ENCODE data around the gene LRRC25.
"Not testable (repeated sequence)": the region's sequence is repeated elsewhere in the genome, so short reads cannot be mapped to it uniquely, and the experiment has no call there.

Gene LRRC25

DNA sequence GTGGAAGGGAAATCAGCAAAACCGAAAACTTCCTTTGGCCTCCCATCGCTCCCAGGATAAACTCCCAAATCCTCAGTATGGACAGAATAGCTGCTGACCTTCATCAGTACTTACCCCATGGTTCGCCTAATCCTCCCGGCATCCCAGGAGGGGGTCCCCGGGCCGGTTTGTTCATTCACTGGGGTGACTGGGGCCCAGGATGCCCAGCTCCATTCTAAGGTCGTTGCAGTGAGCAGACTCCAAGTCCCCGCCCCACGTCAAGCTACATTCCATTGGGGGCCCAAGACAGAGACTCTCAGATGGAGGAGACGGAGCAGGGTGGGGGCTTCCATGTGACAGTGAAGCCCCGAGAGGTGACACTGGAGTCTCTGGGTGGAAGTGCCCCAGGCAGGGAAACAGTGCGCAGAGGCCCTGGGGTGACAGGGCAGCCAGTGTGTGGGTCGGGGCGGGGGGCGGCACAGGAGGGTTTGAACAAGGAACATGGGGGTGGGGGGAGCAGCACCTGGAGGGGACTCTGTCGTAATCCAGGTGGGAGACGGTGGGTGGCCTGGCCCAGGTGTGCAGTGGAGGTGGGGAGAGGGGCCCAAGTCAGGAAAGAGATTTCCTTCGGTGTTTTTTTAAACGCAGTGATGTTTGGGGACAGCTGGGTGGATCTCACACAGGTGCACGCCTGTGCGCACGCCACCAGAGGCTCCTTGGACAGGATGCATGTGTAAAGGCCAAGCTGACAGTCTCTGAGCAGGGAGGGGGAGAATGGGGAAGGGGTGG lies 26.9 kb upstream of the LRRC25 start:
- DNase-seq: no peak

GRCh38 chr19:18423258-18424020 lies 26.0 kb upstream of the LRRC25 start:
- DNase-seq: no peak

GRCh38 chr19:18422530-18423191 lies 25.2 kb upstream of the LRRC25 start:
- no peak for DNase-seq

GRCh38 chr19:18421371-18421959 lies 24.0 kb upstream of the LRRC25 start:
- DNase-seq: no peak

GRCh38 chr19:18420930-18421329 lies 23.5 kb upstream of the LRRC25 start:
- no peak for DNase-seq

GRCh38 chr19:18419699-18420460 lies 22.5 kb upstream of the LRRC25 start:
- DNase-seq: peak; percentile 22

DNA sequence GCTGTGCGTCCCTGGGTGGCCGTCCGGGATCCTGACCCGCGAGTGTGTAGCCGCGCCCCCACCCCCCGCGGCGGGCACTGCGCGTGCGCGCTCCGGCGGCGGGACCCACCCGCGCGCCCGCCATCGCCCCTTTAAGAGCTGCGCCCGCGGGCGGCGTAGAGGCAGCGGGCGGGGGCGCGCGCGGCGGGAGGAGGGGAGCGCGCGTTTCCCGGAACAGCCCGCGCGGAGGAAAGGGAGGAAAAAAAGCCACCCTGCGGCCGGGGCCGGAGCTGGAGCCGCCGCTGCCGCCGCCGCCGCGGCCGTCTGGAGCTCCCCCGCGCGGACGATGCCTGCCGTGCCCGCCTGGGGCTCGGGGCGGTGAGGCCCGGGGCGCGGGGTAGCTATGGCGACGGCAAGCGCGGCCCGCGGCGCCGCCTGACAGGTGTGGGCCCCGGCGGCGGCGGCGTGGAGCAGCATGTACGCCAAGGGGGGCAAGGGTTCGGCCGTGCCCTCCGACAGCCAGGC lies 21.8 kb upstream of the LRRC25 start, which contains the start of gene SSBP4:
TSS of gene SSBP4 (plus strand) at position 204 of the 504 bp plus-strand sequence. CDS start at position 455, 251 bp downstream.
- DNase-seq: peak; percentile 44

GRCh38 chr19:18418483-18419194 lies 21.2 kb upstream of the LRRC25 start:
- DNase-seq: no peak

- no peak for DNase-seq
These were observed 20.6 kb upstream of the LRRC25 start for GRCh38 chr19:18418029-18418482.

DNA sequence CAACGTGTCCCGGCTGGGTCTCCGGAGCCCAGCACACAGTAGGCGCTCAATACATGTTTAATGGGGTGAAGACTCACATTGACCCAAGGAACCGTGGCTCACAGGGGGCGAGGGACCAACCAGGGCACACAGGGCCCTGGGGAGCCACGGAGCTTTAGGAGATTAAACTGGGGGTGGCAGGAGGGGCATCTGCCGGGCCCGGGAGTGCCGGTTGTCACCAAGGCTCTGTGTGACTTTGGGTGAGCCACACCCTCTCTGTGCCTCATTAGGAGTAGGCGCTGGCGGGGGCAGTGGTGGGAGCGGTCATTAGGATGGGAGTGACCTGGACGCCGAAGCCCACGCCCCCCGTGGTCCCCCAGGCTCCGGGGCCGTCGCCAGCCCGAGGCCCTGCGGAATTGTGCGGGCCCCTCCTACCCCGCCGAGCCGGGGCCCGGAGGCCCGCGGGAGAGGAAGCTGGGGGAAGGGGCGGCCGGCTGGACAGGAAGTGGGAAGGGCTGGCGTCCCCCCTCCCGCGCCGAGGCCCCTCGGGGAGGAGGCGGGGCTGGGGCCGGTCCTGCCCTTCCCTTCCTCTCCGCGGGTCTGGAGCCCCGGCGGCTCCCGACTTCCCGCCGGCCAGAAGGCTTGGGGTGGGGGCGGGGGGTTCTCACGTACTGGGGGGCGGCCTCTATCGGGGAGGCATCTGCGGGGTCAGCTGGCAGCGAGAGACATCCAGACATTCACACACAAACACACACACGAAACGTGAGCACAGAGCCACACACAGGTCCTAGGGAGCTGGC lies 20.0 kb upstream of the LRRC25 start:
- DNase-seq: peak; percentile 23

GRCh38 chr19:18416778-18417249 lies 19.4 kb upstream of the LRRC25 start:
- peak; percentile 53 for DNase-seq

GRCh38 chr19:18415178-18415867 lies 17.9 kb upstream of the LRRC25 start:
- DNase-seq: no peak

GRCh38 chr19:18414504-18415177 lies 17.2 kb upstream of the LRRC25 start:
- no peak for DNase-seq

GRCh38 chr19:18412610-18413239 lies 15.3 kb upstream of the LRRC25 start:
- DNase-seq: no peak

DNA sequence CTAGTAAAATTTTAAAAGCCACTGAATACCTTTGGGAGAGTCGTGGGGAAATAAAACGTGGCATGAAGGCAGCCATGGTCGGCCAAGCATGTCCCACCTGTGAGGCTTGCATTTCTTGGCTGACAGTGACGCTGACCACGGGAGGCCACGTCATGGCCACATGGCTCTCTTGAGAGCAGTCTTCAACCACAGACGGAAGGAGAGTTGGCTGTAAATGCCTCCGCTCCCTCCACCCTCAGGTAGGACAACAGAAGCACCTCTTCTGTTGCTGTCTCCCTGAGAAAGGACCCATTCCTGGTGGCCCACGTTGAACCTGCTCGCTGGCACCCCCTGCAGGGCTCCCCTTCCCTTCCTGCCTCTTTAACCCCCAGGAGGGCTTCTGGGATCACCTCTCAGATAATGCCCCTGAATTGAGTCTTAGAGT lies 10.6 kb upstream of the LRRC25 start:
- DNase-seq: peak; percentile 11

GRCh38 chr19:18406749-18407148 lies 9.3 kb upstream of the LRRC25 start:
- DNase-seq: no peak

- not testable (repeated sequence) for DNase-seq
These were observed 8.3 kb upstream of the LRRC25 start for GRCh38 chr19:18405754-18406153.

- DNase-seq: not testable (repeated sequence)
These were observed 5.2 kb upstream of the LRRC25 start for GRCh38 chr19:18402455-18403248.
